Smooth muscle cell (in vitro differentiated cells): Measurements from ENCODE around the gene FAM193A. TPM values are rescaled to one million over a fixed set of nuclear protein-coding genes. Genes with fewer than 3 reads are reported as not detected.
"Not testable (repeated sequence)": the region's sequence is repeated elsewhere in the genome, so short reads cannot be mapped to it uniquely, and the experiment has no call there.

Experiments used
- DNase-seq: peaks from one replicate; lab custom pipeline; 2025; ENCODE audit not compliant: unreplicated experiment; lab: John Stamatoyannopoulos, UW
- H2AFZ ChIP-seq: fragments of 200-600 bp; sonication (generic); 2 replicates; pipeline ENCODE4 v1.6.0; 2016; ENCODE audit warnings: antibody characterized with exemption, low read depth, mild to moderate bottlenecking
- H3F3A ChIP-seq: fragments of 200-600 bp; sonication (generic); 2 replicates; pipeline ENCODE4 v1.6.0; 2017; ENCODE audit warnings: antibody characterized with exemption, low read depth
- H3K27ac ChIP-seq: fragments of 200-600 bp; sonication (generic); 2 replicates; pipeline ENCODE4 v1.5.1; 2016; ENCODE audit warnings: low read depth, mild to moderate bottlenecking
- H3K27me3 ChIP-seq: fragments of 200-600 bp; sonication (generic); 2 replicates; pipeline ENCODE4 v1.6.1; 2016; ENCODE audit warnings: low read depth, mild to moderate bottlenecking
- H3K36me3 ChIP-seq: fragments of 200-600 bp; sonication (generic); 2 replicates; pipeline ENCODE4 v1.5.1; 2016; ENCODE audit warnings: low read depth
- H3K4me1 ChIP-seq: fragments of 200-600 bp; sonication (generic); 2 replicates; pipeline ENCODE4 v1.5.1; 2016; ENCODE audit warnings: low read depth
- H3K4me2 ChIP-seq: fragments of 200-600 bp; sonication (generic); 2 replicates; pipeline ENCODE4 v1.6.0; 2016; ENCODE audit warnings: mild to moderate bottlenecking
- H3K4me3 ChIP-seq: fragments of 200-600 bp; sonication (generic); 2 replicates; pipeline ENCODE4 v1.5.1; 2016; ENCODE audit warnings: mild to moderate bottlenecking
- H3K79me2 ChIP-seq: fragments of 200-600 bp; sonication (generic); 2 replicates; pipeline ENCODE4 v1.6.0; 2016; ENCODE audit warnings: low read depth, mild to moderate bottlenecking
- H3K9ac ChIP-seq: fragments of 200-600 bp; sonication (generic); 2 replicates; pipeline ENCODE4 v1.6.0; 2016; ENCODE audit warnings: low read depth
- H3K9me3 ChIP-seq: fragments of 200-600 bp; sonication (generic); replicated peaks from 2 replicates; pipeline ENCODE4 v1.5.1; 2016; ENCODE audit warnings: low read depth
- H4K20me1 ChIP-seq: fragments of 200-600 bp; sonication (generic); 2 replicates; pipeline ENCODE4 v1.6.0; 2016; ENCODE audit warnings: low read depth
- CTCF ChIP-seq: fragments of 200-600 bp; sonication (generic); IDR thresholded peaks from 2 replicates; pipeline ENCODE4 v1.5.1; 2017; ENCODE audit warnings: borderline replicate concordance, mild to moderate bottlenecking, antibody characterized with exemption; ENCODE audit not compliant: insufficient read depth, poor library complexity, severe bottlenecking
- WGBS: methylation state at CpG from one replicate; pipeline ENCODE4 v1.1.7; 2016; ENCODE audit warnings: low lambda C conversion rate; 5-methylcytosine and 5-hydroxymethylcytosine counted together
- polyA plus RNA-seq: library from polyadenylated mRNA; unstranded; fragments of >200 nt; fragmentation: Nextera tagmentation; extraction: Ambion mirVana; gene quantifications from 2 replicates; pipeline ENCODE4 v1.2.1, GENCODE V29; 2016
- total RNA-seq: library from RNA; depleted of rRNA; stranded (reverse); fragments of >200 nt; gene quantifications from 2 replicates; pipeline ENCODE4 v1.2.3, GENCODE V29; 2014

FAM193A gene
- total and polyA plus RNA-seq, 2 experiments from 2014 or later: 8.3 to 12.2 TPM

DNA sequence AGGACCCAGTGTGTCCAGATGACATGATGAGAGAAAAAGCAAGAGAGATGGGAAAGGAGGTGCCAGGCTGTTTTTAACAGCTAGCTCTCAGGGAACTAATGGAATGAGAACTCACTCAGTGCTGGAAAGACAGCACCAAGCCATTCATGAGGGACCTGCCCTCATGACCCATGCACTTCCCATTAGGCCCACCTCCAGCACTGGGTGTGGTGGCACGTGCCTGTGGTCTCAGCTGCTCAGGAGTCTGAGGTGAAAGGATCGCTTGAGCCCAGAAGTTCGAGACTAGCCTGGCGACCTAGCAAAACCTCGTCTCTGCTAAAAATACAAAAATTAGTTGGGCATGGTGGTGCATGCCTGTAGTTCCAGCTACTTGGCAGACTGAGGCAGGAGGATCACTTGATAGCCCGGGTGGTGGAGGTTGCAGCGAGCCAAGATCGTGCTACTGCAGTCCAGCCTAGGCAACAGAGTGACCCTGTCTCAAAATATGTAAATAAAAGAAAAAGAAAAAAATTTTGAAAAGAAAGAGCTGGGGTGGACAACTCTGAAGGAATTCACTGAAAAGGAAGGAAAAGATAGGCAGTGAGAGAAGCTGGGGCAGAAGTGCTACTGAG, 50.9 kb downstream of the FAM193A start:
- Histone ChIP-seq H3K4me1 (peaks cover 17% of the 10 kb centered on the region), H3K4me2 (no peak overlapping the region), H3K79me2 (peaks cover 100% of the 10 kb centered on the region), H3K4me3 (no peak overlapping the region), H3F3A (peaks cover 4% of the 10 kb centered on the region), H3K27ac (no peak overlapping the region), H3K9ac (no peak overlapping the region), H2AFZ (no peak overlapping the region), H3K36me3 (no peaks in the 10 kb centered on the region), H3K27me3 (no peaks in the 10 kb centered on the region), H3K9me3 (no peaks in the 10 kb centered on the region), H4K20me1 (peaks cover 100% of the 10 kb centered on the region)
- TF ChIP-seq CTCF: no peak
- no peak for DNase-seq
- WGBS: 91% methylated on average over 8 of the region's 8 CpGs

DNA sequence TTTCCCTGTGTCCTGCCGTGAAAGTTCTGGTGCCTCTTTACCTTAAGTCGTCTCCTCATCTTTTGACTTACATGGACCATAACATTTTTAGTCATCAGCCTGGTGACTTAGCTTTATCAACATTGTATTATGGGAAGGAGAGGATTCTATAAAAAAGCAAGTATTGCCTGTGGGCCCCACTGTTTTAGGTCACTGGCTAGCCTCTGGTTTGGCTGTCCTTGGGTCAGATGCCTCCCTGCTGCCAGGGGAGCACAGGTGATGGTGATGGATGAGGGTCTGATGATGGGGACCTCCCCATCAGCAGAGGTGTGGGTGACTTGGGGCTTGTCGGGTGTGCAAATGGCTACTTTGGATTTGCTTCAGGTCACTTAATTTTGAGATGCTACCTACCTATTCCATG, 51.8 kb downstream of the FAM193A start:
- Histone ChIP-seq H3K27ac (no peak overlapping the region), H3K36me3 (no peaks in the 10 kb centered on the region), H3K4me1 (peaks cover 14% of the 10 kb centered on the region), H2AFZ (no peak overlapping the region), H3K4me2 (no peak overlapping the region), H3K9me3 (no peaks in the 10 kb centered on the region), H3K79me2 (peaks cover 100% of the 10 kb centered on the region), H3K9ac (no peak overlapping the region), H3F3A (peaks cover under 1% of the 10 kb centered on the region), H3K27me3 (no peaks in the 10 kb centered on the region), H4K20me1 (peaks cover 100% of the 10 kb centered on the region), H3K4me3 (no peak overlapping the region)
- no peak for TF ChIP-seq CTCF
- 96% methylated on average over 3 of the region's 3 CpGs for WGBS
- DNase-seq: no peak

GRCh38 chr4:2591189-2591588, 54.7 kb downstream of the FAM193A start:
- WGBS: 42% methylated on average over 8 of the region's 8 CpGs
- H3K36me3 ChIP-seq: no peaks in the 10 kb centered on the region
- H3K4me3 ChIP-seq: no peak overlapping the region
- peaks cover 100% of the 10 kb centered on the region for H4K20me1 ChIP-seq
- no peaks in the 10 kb centered on the region for H3K9me3 ChIP-seq
- TF ChIP-seq CTCF: no peak
- no peaks in the 10 kb centered on the region for H3K27me3 ChIP-seq
- H3K27ac ChIP-seq: peak overlapping the region; percentile 50
- no peak for DNase-seq
- H2AFZ ChIP-seq: no peak overlapping the region
- H3K4me2 ChIP-seq: peak overlapping the region; percentile 14
- H3F3A ChIP-seq: no peaks in the 10 kb centered on the region
- peaks cover 10% of the 10 kb centered on the region for H3K4me1 ChIP-seq
- peaks cover 99% of the 10 kb centered on the region for H3K79me2 ChIP-seq
- H3K9ac ChIP-seq: no peak overlapping the region

DNA sequence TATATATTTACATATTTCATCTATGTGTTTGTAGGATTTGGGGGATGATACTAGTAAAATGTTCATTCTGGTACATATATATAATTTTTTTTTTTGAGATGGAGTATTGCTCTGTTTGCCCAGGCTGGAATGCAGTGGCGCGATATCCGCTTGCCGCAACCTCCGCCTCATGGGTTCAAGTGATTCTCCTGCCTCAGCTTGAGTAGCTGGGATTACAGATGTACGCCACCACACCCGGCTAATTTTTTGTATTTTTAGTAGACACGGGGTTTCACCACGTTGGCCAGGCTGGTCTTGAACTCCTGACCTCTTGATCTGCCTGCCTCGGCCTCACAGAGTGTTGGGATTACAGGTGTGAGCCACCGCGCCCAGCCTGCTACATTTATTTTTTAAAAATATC, 55.6 kb downstream of the FAM193A start:
- H3K4me2 ChIP-seq, DNase-seq, H2AFZ ChIP-seq, H3K9ac ChIP-seq, H3K4me3 ChIP-seq, H3K27me3 ChIP-seq, H3K36me3 ChIP-seq, H3K9me3 ChIP-seq, H3F3A ChIP-seq, H3K27ac ChIP-seq: not testable (repeated sequence)
- Histone ChIP-seq H3K4me1 (peaks cover 14% of the 10 kb centered on the region), H3K79me2 (peaks cover 98% of the 10 kb centered on the region), H4K20me1 (peaks cover 100% of the 10 kb centered on the region)
- WGBS: 99% methylated on average over 12 of the region's 12 CpGs
